Colon (tissue), 2 donors: ENCODE data around the gene PDLIM5.

Experiments used
- FAIRE-seq: peaks from 2 replicates; lab custom pipeline; 2012; peaks lifted over from hg19 to GRCh38; lab: Jason Lieb, UNC
- donor health status: control.
- donor health status: control.

The PDLIM5 gene

GRCh38 chr4:94701631-94702300, 250.0 kb downstream of the PDLIM5 start:
- FAIRE-seq: no peak

GRCh38 chr4:94711635-94712034, 259.9 kb downstream of the PDLIM5 start:
- no peak for FAIRE-seq

DNA sequence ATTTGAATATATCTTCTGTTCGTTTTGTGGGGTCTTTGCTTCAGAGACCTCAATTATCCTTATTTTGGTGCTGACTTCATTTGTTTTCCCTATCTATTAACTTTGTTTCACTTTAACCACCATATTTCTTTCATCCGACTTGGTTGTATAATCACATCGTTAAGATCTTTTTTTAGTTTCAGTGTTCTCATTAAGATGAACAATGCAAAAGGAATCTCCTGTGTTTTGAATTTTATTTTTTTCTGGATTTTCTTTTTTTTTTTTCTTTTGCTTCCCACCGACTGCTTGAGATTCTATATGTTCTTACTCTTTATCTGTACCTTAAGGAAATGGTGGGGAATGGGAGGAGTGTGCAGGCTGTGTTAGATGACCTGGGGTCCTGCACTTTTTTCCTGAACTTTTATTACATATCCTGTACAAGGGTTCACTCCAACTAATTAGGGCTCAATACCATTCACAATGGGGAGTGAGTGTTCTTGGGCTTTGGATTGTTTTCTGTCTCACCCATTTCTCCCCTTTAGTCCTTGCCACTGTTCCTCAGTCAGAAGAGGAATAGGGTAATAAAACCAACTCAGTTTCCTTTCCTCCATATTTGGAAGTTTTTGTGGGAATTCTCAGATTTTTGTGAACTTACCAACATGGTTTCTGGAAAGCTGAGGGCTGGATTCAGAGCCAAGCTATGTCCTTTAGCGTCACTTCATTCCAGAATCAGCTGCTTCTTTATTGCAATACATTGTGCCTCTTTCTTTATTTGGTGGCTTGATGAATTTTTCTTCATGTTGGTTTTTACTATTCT, 262.8 kb downstream of the PDLIM5 start:
- no peak for FAIRE-seq

- no peak for FAIRE-seq
Measured at GRCh38 chr4:94715726-94716125, 264.0 kb downstream of the PDLIM5 start.
